Coronary artery (tissue), 2 donors: ENCODE measurements around the gene CDH13.

ENCODE experiments used
- DNase-seq: peaks from one replicate; pipeline ENCODE4 v3.0.0-alpha.2; 2017; ENCODE audit warnings: low spot score
- H3K27ac ChIP-seq, 2 donors: fragments of 200-600 bp; sonication (generic); one replicate each; pipeline ENCODE4 v1.5.1; 2016 to 2019
- H3K4me3 ChIP-seq: fragments of 200-600 bp; sonication (generic); 2 replicates; pipeline ENCODE4 v1.5.1; 2016; ENCODE audit warnings: mild to moderate bottlenecking, moderate library complexity
- CTCF ChIP-seq: fragments of 200-600 bp; sonication (generic); IDR thresholded peaks from one replicate; pipeline ENCODE4 v1.5.1; 2019; ENCODE audit warnings: antibody characterized with exemption

The CDH13 gene

GRCh38 chr16:82957212-82957611, 330.4 kb downstream of the CDH13 start:
- TF ChIP-seq CTCF, result no peak
- H3K27ac ChIP-seq, result no peak overlapping the region
- no peak for DNase-seq
- no peak overlapping the region for H3K4me3 ChIP-seq

GRCh38 chr16:82960918-82961317, 334.1 kb downstream of the CDH13 start:
- no peak for DNase-seq
- no peak overlapping the region for H3K4me3 ChIP-seq
- no peak for TF ChIP-seq CTCF
- H3K27ac ChIP-seq, result no peak overlapping the region

GRCh38 chr16:82963653-82964052, 336.9 kb downstream of the CDH13 start:
- Histone ChIP-seq H3K4me3 (no peak overlapping the region), H3K27ac (no peak overlapping the region)
- TF ChIP-seq CTCF, result no peak
- DNase-seq, result no peak

GRCh38 chr16:82965808-82966207, 339.0 kb downstream of the CDH13 start:
- Histone ChIP-seq H3K4me3 (no peak overlapping the region), H3K27ac (no peak overlapping the region)
- no peak for TF ChIP-seq CTCF
- no peak for DNase-seq

GRCh38 chr16:82967424-82967823, 340.7 kb downstream of the CDH13 start:
- TF ChIP-seq CTCF, result no peak

GRCh38 chr16:82971126-82971525, 344.4 kb downstream of the CDH13 start:
- TF ChIP-seq CTCF, result no peak
- no peak for DNase-seq

More at GRCh38 chr16:82967424-82967823, 340.7 kb downstream of the CDH13 start:
- no peak overlapping the region for H3K4me3 ChIP-seq
- no peak for DNase-seq
- no peak overlapping the region for H3K27ac ChIP-seq

GRCh38 chr16:82972331-82972919, 345.7 kb downstream of the CDH13 start:
- no peak overlapping the region for H3K27ac ChIP-seq
- no peak for DNase-seq
- H3K4me3 ChIP-seq, result no peak overlapping the region
- TF ChIP-seq CTCF, result no peak

More at GRCh38 chr16:82971126-82971525, 344.4 kb downstream of the CDH13 start:
- Histone ChIP-seq H3K4me3 (no peak overlapping the region), H3K27ac (no peak overlapping the region)
